NCI-H510A (cell line): Measurements from ENCODE around the gene FAM174C.
"Not testable (repeated sequence)": the region's sequence is repeated elsewhere in the genome, so short reads cannot be mapped to it uniquely, and the experiment has no call there.

Experiments
- DNase-seq: peaks from one replicate; lab custom pipeline; 2025; lab: John Stamatoyannopoulos, UW

Gene FAM174C

DNA sequence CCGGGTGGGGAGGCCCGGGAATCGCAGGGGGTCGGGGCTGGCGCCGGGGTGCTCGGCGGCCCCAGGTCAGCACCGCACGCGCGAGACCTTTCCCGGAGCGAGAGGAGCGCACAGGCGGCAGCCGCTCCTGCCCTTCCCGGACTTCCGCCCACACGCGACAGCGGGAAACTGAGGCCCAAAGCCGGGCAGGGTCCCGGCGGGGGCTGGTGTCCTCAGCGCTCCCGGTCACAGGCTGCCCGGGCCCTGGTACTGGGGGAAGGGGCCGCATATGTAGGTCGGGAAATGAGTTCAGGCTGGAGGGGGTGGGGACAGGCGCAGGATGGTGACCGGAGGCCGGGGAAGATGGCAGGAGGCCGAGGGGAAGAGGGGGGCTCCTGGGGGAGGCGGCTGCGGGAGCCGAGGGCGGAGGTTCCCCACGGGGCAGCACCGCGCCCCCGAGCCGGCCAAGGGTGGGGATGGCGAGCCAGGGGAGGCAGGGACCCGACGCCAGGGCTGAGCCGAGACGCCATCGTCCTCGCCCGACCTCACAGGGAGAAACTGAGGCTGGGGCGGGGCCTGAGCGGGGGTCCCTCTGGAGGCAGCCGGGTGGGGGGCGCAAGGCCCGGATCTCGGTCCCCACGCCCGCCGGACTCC lies 38.2 kb upstream of the FAM174C start:
- DNase-seq, result no peak

DNA sequence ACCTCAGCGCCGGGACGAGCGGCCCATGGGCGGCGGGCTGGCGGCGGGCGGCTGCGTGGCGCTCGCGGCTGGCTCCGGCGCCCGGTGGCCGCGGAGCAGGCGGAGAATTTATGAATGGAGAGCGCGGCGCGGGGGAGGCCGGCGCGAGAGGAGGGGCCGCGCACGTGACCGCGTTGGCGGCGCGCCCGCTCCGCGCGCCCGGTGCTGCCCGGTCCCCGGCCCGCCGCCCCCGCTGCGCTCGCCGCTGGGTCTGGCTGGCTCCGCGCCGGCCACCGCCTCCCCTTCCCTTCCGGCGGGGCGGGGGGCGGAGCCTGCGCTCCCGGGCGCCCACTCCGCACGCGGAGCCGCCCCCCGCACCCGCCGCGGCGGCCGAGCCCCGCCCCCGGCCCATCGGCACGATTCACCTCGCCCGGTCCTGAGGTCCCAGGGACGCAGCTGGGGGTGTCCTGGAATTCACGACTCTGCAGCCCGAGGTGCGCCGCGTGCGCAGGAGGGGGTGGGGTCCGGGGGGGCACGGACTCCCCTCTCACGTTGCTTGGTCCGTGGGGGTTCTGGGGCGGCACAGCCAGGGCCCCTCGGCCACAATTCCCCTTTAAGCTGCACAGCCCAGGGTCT lies 37.5 kb upstream of the FAM174C start, which contains the start of gene CBARP:
Gene CBARP (minus strand): TSS at position 252 of the 615 bp plus-strand sequence. CDS start 1,905 bp downstream, outside the sequence.
- no peak for DNase-seq

DNA sequence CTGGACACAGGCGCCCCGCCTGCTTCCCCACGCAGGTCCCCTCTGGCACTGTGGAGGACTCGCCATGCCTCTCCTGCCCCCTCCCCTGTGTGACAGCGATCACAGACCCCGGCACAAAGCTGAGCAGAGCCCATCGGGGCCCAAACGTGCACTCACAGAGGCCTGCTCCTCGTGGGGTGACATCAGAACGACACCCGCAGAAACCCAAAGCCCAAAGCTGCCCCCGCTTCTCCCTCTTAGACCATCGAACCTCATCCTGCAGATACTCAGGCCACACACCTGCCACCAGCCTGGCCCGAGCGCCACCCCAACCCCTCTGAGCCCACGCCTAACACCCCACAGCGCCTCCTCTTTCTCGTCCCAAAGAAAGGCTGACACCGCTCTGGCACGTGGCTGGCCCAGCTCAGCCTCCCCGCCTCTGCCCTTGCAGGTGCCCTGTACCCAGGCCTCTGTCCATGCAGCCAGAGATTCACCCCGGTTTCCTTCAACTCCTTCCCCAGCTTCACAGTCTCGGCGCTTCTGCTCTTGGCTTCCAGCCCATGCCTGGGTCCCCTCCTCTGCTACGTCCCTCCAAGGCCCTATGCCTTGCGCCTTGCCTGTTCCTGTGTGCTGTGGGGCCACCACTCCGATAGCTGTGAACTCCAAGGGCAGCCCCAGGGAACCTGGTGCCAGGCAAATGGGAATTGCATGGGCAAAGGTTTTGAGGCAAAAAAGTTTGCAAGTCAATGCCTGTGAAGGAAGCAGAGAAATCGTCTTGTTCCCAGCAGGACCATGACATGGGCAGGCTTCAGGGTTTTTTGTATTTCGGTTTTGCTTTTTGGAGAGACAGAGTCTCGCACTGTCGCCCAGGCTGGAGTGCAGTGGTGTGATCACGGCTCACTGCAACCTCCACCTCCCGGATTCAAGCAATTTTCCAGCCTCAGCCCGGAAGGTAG lies 36.7 kb upstream of the FAM174C start:
- no peak for DNase-seq

DNA sequence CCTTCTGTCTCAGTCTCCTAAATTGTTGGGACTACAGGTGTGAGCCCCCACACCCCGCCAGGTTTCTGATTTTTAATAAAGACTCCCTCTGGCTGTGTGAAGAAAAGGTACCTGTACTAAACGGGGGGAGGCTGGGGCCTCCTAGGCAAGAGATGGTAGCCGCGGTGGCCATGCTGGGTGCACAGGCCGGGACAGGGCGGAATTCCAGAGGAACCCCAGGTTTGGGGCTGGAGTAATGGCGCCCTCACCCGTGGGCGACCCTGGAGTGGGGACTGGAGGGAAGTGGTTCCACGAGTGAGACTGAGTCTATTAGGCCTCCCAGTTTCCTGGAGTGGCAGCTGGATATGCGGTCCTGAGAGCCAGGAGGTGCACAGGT lies 35.9 kb upstream of the FAM174C start:
- no peak for DNase-seq

DNA sequence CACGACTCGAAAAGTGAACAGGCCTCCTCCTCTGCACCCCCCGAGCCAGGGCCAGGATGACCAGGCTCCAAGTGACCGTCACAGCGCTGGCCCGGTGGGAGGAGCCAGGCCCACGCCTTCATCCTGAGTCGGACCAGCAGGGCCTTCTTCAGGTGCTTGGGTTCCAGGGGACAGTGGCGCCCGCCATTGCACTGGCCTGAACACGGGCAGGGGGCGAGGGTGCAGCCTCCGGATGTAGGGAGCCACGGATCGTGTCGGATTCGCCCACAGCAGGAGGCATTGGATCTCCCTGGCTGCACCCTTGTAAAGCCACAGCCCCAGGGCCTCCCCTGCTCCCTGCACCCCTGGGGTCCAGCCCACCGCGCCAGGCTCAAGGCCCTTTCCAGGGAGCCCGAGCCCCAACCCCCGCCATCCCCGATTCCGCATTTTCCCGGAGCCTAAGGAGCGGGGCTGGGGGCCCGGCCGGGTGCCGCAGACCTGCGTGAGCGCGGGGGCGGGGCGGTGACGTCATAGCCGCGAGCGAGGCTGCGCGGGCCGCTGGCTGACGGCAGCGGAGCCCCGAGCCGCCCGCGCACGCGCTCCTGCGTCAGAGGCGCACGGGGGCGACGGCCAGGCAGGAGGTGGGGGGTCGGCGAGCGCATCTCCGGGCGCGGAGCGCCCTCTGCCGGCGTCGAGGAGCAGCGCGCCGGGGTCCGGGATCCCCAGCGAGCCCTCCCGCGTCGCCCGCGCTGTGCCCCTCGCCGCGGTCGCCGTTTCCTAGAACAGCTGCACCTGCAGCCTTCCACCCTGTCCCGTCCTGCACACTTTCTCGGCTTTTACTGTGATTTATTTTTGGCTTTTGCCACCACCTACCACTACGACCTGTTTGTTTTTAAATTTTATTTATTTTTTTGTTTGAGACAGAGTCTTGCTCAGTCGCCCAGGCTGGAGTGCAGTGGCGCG lies 35.3 kb upstream of the FAM174C start:
- DNase-seq, result peak; percentile 78

DNA sequence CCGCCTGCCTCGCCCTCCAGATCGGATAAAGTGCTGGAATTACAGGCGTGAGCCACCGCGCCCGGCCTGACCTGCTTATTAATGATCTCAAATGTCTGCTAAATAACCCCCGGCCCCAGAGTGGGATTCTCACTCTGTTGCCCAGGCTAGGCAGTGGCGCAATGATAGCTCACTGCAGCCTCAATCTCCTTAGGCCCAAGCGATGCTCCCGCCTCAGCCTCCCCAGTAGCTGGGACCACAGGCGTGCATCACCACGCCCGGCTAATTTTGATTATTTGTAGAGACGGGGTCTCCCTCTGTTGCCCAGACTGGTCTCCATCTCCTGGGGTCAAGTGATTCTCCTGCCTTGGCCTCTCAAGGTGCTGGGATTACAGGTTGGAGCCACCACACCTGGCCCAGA lies 34.4 kb upstream of the FAM174C start:
- no peak for DNase-seq

DNA sequence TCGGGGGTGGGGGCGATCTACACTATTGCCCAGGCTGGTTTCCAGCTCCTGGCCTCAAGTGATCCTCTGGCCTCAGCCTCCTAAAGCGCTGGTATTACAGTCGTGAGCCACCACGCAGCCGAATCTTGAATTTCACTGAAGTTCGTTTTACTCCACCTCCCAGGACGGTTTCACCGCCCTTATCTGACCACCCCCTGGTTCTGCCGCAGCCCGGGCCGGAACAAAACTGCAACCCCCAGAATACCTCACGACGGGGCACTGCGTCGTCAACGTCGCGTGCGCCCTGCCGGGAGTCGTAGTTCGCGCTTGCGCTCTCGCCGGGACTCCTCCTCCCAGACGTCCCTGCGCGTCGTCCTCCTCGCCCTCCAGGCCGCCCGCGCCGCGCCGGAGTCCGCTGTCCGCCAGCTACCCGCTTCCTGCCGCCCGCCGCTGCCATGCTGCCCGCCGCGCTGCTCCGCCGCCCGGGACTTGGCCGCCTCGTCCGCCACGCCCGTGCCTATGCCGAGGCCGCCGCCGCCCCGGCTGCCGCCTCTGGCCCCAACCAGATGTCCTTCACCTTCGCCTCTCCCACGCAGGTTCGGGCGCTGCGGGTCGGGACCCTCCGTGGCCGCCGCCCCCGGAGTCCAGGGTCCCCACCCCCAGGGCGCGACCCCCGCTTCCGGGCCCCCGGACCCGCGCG lies 33.8 kb upstream of the FAM174C start, which contains the start of gene ATP5F1D:
Gene ATP5F1D (plus strand): TSS at position 335 of the 679 bp plus-strand sequence. CDS start 100 bp downstream, at position 435.
- peak; percentile 88 for DNase-seq

DNA sequence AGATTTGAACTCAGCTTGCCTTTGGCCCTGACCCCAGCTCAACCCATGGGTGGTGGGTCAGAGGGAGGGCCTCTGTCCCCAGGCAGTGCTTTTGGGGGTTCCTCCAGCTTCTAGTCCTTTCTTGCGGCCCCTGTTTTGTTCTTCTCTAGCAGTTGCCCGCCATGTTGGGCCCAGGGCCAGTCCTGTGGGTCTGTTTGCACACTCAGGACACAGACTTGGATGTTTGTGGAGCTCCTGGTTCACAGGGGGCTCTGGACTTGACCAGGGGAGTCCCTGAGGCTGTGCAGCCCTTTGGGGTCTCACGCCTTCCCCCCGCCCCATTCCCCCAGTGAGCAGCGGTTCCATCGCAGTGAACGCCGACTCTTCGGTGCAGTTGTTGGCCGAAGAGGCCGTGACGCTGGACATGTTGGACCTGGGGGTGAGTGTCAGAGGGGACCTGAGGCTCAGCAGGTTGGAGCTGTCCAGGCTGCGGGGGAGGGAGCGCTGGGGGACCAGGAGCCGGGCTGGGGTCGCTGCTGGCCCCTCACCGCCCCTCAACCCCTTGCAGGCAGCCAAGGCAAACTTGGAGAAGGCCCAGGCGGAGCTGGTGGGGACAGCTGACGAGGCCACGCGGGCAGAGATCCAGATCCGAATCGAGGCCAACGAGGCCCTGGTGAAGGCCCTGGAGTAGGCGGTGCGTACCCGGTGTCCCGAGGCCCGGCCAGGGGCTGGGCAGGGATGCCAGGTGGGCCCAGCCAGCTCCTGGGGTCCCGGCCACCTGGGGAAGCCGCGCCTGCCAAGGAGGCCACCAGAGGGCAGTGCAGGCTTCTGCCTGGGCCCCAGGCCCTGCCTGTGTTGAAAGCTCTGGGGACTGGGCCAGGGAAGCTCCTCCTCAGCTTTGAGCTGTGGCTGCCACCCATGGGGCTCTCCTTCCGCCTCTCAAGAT lies 31.3 kb upstream of the FAM174C start:
- no peak for DNase-seq

DNA sequence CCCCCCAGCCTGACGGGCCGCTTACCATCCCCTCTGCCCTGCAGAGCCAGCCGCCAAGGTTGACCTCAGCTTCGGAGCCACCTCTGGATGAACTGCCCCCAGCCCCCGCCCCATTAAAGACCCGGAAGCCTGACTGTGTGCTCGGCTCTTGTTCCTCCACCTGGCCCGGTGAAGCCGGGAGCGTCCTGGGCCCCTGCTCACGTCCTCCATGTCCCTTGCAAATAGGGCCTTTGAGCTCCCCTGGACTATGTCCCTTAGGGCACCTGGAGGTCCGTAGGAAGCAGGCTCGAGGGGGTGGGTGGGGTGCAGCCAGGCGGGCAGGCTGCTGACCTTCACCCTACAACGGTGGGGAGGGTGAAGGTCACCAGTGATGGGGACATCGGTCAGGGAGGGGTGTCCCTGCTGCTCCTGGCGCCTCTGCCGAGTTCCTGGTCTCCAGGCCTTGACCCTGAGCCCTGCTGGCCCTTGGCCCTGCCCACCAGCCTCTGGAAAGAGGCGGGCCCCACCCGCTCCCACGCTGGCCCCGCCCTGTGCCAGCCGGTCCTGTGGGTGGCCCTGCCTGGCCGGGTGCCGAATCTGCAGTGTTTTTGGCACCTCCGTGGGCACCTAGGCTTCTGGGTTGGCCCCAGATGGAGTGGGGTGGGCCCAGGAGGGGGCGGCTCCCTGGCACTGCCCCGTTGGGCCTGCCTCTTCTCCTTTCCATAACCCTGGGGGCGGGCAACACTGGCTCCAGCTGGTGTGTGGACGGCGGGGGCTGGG lies 30.5 kb upstream of the FAM174C start:
- no peak for DNase-seq

DNA sequence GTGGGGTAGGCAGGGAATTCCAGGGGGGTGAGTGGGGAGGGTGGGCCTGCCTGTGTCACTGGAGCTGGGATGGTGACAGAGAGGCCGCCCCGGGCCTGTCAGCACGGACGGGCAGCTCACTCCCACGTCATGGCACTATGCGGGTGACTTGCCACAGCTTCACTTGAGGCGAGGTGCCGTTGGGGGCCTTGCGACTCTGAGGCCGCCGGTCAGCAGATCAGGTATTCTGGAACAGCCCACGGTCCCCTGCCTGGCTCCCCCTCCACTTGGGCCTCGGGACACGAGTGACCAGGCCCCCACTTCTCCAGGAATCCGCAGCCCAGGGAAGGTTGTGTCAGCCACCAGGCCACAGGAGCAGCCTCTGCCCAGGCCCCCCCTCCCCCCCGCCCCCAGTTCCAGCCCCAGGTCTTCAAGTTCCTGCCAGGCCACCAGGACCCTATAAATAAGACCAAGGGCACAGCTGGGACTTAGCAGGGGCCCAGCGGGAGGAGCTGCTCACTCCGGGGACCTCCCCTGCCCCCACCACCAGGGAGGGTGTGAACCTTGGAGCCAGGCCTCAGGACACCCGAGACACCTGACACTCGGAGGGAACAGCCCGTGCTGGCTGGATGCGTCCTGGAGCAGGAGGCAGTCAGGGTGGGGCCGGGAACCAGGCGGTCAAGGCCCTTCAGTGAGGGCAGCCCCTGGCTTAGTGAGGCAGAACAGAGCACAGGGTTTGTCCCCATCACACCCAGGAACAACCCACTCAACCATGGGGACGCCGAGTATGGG lies 29.7 kb upstream of the FAM174C start:
- no peak for DNase-seq

DNA sequence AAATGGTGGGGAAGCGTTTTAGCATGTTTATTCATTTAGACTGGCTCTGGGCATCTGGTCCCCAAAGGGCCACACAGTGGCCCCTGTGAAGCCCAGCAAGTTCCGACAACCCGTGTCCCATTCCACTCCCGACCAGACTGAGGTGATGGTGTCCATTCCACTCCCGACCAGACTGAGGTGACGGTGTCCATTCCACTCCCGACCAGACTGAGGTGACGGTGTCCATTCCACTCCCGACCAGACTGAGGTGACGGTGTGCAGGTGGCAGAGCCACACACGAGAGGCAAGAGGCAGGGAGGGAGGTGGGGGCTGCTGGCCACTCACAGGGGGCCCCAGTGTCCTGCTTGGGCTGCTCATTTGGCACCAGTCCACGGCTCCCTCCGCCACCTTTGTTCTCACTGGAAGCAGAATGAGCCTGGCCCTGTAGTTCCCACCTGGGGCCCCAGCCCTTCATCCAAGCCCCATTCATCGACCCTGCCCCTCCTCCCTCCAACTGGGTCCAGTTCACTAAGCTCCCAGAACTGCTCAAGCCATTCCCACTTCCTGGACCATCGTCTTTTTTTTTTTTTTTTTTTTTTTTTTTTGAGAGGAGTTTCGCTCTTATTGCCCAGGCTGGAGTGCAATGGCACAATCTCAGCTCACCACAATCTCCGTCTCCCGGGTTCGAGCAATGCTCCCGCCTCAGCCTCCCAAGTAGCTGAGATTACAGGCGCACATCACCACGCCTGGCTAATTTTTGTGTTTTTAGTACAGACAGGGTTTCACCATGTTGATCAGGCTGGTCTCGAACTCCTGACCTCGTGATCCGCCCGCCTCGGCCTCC lies 28.9 kb upstream of the FAM174C start:
- DNase-seq, result not testable (repeated sequence)

DNA sequence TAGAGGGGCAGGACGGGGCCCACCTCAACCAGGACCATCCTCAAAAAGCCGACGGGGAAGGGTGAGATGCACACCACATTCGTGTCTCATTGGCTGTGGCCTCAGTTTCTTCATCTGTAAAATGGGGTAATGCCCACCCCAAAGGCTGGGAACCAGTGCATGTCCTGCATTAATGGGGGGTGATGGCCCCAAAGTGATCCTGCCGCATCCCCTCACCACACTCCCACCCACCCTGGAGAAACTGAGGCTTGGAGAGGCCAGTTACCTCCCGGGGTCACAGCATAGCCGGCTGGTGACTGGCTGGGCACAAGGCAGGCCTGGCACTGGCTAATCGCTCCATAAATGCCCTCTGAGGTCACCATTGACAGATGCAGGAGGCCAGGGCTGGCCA lies 27.6 kb upstream of the FAM174C start:
- DNase-seq, result no peak

DNA sequence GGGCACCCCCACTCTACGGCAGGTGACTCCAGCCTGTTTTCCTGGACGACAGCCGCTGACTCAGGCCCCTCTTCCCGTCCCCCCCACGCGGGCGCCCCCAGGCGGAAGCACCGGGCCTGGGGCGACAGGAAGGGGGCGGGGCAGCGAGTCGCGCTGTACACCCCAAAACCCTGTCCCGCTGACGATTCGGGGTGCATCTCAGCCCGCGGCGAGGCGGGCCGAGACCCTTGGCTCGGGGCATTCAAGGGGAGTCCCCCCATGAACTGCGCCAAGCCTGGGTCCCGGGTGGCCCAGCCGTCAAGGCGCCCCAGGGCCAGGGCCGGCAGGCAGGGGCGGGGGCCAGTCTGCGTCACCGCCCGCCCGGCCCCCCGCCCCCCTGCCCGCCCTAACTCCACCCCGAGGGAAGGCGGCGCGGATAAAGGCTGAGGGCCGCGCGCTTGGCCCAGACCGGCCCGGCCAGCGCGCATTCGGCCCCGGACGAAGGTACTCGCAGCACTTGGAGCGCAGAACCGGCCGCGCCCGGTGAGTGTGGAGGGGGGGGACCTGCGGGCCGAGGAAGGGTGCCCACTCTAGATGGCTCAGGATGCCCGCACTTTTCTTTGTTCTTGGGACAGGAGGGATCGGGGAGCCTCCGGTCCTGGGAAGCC lies 27.1 kb upstream of the FAM174C start, which contains the start of gene MIDN:
Gene MIDN (plus strand): TSS at position 445 of the 647 bp plus-strand sequence. CDS start 1,714 bp downstream, outside the sequence.
- DNase-seq, result no peak

DNA sequence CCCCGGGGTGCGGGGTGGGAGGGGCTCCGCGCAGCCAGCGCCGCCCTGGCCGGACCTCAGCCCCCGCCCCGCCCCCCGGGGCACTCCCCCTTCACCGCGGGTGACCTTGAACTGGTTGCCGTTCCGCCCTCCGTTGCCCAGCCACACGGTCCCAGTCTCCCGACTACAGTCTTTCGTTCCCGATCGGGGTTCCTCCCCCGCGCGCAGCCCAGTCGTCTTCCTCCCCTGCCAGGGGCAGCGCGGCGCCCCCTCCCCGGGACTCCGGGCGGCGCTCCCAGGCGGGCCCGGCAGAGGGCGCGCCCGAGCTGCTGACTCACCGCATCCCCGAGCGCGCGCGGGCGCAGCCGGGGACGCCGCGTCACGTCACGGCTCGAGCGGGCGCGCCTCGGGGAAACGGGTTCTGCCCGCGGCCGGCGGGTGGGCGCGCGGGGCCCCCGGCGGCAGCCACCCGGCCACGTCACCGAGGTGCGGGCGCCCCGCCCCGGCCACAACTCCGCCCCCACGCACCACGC lies 26.5 kb upstream of the FAM174C start:
- no peak for DNase-seq

DNA sequence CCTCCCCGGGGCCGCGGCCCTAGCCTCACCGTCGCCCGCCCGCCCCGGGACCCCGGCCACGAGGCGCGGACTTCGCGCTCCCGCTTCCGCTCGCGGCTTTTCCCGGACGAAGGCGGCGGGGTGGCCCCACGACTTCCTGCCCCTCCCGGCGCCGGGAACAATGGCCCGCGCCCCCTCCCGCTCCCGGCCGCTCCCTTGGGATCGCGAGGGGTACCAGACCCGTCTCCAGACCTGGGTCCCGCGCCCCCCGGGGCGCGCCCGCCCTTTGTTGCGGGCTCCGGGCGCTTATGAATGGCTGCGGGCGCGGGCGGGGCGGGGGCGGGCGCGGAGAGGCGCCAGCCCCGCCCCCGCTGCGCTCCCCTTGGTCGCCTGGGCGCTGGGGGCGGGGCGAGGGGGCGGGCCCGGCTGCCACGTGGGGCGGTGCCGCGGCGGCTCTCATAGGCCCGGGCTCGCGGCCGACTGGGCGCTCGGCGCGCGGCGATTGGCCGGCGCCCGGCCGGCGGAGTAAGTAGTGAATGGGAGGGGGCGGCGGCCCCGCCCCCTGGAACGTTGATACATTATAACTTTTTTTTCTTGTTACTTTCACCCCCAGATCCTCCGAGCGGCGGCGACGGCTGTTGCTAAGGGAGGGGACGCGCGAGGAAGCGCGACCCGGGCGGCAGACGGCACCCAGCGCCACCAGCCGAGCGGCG lies 25.9 kb upstream of the FAM174C start:
- DNase-seq, result peak; percentile 75

DNA sequence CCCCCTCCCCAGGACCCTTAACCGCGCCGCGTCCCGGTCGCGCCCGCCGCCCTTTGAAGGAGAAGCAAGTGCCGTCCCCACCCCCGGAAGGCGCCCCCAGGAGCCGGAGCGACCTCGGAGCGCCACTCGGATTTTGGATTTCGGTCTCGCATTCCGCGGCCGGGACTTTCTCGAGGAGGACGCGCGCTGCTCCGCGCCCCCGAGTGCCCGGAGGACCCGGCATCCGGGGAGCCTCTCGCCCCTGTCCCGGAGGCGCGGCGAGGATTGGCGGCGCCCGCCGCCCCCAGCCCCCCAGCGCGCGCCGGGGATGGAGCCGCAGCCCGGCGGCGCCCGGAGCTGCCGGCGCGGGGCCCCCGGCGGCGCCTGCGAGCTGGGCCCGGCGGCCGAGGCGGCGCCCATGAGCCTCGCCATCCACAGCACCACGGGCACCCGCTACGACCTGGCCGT lies 25.3 kb upstream of the FAM174C start:
- DNase-seq, result no peak
